ENCODE measurements around the gene AMIGO3.
A peak's percentile ranks its signal among the peaks of the same experiment; 100 is the strongest.

The AMIGO3 gene

DNA sequence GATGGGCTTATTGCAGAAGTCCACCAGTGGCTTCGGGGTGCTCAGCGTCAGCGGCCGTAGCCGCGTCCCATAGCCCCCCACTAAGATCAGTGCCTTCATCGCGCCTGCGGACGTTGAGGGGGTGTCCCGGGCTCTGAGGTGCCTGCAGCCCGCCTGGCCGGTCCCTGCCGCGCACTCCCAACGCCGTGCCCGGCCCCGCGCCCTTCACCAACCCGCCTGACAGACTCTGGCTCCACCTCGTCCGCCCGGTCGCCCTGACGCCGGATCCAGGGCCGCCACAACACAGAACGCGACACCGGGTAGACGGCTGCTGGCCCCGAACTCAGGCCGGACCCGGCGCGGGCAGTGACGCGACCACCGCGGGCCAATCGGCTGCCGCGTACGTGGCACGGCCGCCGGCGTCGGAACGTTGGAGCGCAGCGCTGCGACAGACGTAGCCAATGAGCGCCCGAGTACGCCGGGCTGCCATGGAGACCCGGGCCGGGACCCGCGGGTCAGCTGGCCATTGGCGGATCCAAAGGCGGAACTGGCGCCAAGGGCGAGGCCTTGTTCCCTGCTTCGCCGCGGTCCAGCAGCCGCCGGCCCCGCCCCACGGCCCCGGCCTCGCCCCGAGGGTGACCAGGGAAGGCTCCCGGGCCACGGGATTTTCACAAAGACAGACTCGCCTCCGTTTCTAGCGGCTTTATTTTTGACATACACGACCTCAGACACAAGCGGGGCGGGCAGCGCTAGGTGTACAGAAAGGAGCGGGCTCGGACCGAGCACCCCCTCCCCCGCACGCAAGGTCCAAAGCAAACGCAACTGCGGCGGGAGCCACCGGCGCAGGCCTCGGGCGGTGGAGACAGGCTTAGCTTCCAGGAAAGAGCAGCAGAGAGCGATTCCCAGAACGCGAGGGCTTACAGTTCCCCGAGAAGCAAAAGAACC, 4.4 kb upstream of the AMIGO3 start, which contains the start of gene GMPPB:
GMPPB (minus strand) TSS at position 324 of the 924 bp plus-strand sequence; CDS start at position 99, 225 bp downstream.
- Histone ChIP-seq H3K27ac (peak within 1 kb of the TSS; percentile 92), H3K4me3 (ENCODE audit: low read depth, low read length) (peak within 1 kb of the TSS; percentile 100), H3K27me3 (replicated peaks) (no peaks in the 10 kb centered on the region), H3K36me3 (replicated peaks) (peaks cover 38% of the 10 kb centered on the region)
- peak; percentile 96 for DNase-seq
- in situ Hi-C loops (cut with HindIII; ENCODE audit: low pct_ligation_motif_present, low sequenced_read_pairs) = no loop called here
- TF ChIP-seq, protein P1, sequence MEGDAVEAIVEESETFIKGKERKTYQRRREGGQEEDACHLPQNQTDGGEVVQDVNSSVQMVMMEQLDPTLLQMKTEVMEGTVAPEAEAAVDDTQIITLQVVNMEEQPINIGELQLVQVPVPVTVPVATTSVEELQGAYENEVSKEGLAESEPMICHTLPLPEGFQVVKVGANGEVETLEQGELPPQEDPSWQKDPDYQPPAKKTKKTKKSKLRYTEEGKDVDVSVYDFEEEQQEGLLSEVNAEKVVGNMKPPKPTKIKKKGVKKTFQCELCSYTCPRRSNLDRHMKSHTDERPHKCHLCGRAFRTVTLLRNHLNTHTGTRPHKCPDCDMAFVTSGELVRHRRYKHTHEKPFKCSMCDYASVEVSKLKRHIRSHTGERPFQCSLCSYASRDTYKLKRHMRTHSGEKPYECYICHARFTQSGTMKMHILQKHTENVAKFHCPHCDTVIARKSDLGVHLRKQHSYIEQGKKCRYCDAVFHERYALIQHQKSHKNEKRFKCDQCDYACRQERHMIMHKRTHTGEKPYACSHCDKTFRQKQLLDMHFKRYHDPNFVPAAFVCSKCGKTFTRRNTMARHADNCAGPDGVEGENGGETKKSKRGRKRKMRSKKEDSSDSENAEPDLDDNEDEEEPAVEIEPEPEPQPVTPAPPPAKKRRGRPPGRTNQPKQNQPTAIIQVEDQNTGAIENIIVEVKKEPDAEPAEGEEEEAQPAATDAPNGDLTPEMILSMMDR (IDR thresholded peaks at IDR 0.05; ENCODE audit: low read depth, low read length, missing control alignments) = no peak

DNA sequence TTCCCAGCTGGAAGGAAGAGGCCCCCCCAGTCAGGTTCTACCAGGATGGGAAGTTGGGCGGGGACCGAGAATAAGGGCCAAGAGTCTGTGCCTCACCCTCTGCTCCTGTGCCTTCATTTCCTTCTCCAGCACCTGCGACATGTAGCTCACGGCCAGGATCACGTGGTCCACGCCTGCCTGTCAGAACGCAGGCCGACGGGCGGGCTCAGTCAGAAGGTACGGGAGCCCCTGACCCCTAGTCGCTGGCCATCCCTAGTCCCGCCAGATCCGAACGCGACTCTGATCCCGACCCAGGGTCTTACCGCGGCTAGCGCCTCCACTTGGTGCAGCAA, 3.8 kb upstream of the AMIGO3 start:
- TF ChIP-seq, protein P1 (IDR thresholded peaks at IDR 0.05; ENCODE audit: low read depth, low read length, missing control alignments) = no peak
- Histone ChIP-seq H3K27ac (peak overlapping the region; percentile 92), H3K4me3 (ENCODE audit: low read depth, low read length) (peak overlapping the region; percentile 100), H3K27me3 (replicated peaks) (no peaks in the 10 kb centered on the region), H3K36me3 (replicated peaks) (peaks cover 38% of the 10 kb centered on the region)
- peak; percentile 41 for DNase-seq
- in situ Hi-C loops (cut with HindIII; ENCODE audit: low pct_ligation_motif_present, low sequenced_read_pairs) = no loop called here

DNA sequence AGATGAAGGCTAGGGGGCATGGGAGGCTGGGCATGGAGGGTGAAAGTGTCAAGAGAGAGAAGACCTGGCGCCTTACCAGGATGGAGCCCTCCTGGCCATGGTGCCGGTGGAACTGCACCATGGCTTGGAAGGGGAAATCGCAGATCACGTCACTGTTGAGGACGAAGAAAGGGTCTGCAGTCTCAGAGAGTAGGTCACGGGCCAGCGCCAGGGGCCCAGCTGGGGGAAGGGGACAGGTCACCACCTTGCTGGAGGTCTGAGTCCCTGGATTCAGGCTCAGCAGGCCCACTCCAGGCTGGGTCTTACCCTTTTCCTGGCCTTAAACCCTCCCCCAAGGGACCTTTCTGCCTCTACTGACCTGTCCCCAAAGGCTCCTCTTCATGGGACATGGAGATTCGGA, 3.4 kb upstream of the AMIGO3 start:
- peaks cover 36% of the 10 kb centered on the region for H3K36me3 ChIP-seq (replicated peaks)
- no peak for DNase-seq
- H3K4me3 ChIP-seq (ENCODE audit: low read depth, low read length) = peak overlapping the region; percentile 100
- no peaks in the 10 kb centered on the region for H3K27me3 ChIP-seq (replicated peaks)
- H3K27ac ChIP-seq = no peak overlapping the region
- TF ChIP-seq, protein P1 (IDR thresholded peaks at IDR 0.05; ENCODE audit: low read depth, low read length, missing control alignments) = no peak
- in situ Hi-C loops (cut with HindIII; ENCODE audit: low pct_ligation_motif_present, low sequenced_read_pairs) = no loop called here

DNA sequence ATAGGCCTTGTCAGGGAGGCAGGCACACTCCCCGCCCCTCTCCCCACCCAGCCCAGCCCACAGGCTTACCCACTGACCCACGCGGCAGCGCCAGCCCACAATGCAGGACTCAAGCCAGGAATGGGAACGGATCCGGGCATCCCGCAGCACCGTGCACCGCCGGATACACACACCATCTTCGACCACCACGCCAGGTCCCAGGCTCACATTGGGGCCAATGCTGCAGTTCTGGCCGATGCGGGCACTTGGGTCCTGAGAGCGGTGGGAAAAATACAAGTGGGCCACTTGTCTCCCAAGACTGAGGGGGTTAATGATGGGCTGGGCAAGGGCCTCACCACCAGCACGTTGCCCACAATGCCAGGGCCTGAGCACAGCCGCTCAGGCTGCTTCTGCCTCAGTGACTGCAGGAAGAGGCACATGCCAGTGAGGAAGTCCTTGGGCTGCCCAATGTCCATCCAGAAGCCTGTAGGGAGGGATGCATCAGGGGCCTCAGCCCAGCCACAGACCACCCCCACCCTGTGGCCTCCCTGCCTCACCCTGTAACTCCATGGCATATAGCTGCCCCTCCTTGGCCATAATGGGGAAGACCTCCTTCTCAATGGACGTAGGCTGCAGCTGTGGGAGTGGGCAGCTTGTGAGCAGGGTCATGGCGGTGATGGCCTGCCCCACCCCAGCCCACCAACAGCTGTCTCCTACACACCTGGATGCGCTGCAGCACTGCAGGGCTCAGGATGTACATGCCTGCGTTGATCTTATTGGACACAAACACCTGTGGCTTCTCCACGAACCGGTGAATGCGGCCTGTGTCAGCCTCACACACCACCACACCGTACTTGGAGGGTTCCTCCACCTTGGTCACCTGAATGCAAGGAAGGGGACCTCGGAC, 2.7 kb upstream of the AMIGO3 start:
- Histone ChIP-seq H3K27ac (no peak overlapping the region), H3K27me3 (replicated peaks) (no peaks in the 10 kb centered on the region), H3K4me3 (ENCODE audit: low read depth, low read length) (peak overlapping the region; percentile 100), H3K36me3 (replicated peaks) (peaks cover 29% of the 10 kb centered on the region)
- TF ChIP-seq, protein P1 (IDR thresholded peaks at IDR 0.05; ENCODE audit: low read depth, low read length, missing control alignments) = no peak
- DNase-seq = no peak
- in situ Hi-C loops (cut with HindIII; ENCODE audit: low pct_ligation_motif_present, low sequenced_read_pairs) = no loop called here

DNA sequence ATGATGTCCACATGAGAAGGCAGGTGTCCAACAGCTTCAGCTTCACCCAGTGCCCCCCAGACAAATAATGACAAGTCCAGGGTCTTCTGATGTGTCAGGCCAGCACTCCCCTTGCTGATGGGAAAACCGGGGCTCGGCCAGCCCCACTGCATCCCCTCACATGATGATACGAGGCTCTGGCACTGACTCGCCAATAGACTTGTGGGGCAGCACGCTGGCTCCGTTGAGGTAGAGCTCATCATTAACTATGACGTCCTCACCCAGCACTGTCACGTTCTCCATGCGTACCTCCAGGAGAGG, 2.1 kb upstream of the AMIGO3 start:
- Histone ChIP-seq H3K27me3 (replicated peaks) (no peaks in the 10 kb centered on the region), H3K36me3 (replicated peaks) (peaks cover 23% of the 10 kb centered on the region), H3K27ac (no peak overlapping the region), H3K4me3 (ENCODE audit: low read depth, low read length) (no peak overlapping the region)
- DNase-seq = no peak
- TF ChIP-seq, protein P1 (IDR thresholded peaks at IDR 0.05; ENCODE audit: low read depth, low read length, missing control alignments) = no peak
- in situ Hi-C loops (cut with HindIII; ENCODE audit: low pct_ligation_motif_present, low sequenced_read_pairs) = no loop called here
